GM21576 (cell line): ENCODE data around the gene PRSS36.
"Not testable (repeated sequence)": the region's sequence is repeated elsewhere in the genome, so short reads cannot be mapped to it uniquely, and the experiment has no call there.

Experiments used
- ATAC-seq: cut with Tn5 transposase; IDR thresholded peaks from one replicate; pipeline ENCODE4 v1.9.1; 2021; ENCODE audit warnings: mild to moderate bottlenecking, moderate library complexity; ENCODE audit not compliant: unreplicated experiment

Gene PRSS36

DNA sequence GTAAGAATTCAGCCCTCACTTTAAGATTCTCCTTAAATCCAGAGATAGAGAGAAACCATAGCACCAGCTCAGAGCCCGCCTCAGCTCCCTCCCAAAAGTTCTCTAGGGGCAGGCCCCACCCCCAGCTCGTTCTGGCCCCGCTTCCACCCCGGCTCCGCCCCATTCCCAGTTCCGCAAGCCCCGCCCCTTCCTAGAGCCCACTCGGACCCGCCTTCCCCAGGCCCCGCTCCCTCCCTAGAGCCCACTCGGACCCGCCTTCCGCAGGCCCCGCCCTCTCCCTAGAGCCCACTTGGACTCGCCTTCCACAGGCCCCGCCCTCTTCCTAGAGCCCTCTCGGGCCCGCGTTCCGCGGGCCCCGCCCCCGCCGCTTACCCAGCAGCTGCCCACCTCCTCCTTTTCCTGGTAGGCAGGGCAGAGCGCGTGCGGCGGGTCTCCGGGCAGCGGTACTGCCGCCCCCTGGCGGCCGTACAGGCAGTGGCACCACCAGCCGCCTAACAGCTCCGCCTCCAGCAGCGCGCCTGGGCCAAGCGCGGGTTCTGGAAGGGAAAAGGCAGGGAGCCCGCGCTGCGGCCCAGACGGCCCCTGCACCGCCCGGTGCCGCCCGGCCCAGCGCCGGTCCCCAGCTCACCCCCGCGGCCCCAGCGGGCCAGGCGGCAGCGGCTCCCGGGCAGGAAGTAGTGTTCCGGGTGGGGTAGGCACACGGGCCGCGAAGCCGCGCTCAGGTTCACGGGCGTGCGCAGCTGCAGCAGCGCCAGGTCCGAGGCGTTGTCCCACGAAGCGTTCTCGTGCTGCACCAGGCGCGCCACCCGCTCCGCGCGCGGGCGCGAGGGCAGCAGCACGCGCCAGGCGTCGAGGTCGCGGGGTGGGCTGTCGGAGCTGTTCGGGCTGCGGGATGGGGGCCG lies 7.5 kb downstream of the PRSS36 start:
- ATAC-seq = peak; percentile 81

DNA sequence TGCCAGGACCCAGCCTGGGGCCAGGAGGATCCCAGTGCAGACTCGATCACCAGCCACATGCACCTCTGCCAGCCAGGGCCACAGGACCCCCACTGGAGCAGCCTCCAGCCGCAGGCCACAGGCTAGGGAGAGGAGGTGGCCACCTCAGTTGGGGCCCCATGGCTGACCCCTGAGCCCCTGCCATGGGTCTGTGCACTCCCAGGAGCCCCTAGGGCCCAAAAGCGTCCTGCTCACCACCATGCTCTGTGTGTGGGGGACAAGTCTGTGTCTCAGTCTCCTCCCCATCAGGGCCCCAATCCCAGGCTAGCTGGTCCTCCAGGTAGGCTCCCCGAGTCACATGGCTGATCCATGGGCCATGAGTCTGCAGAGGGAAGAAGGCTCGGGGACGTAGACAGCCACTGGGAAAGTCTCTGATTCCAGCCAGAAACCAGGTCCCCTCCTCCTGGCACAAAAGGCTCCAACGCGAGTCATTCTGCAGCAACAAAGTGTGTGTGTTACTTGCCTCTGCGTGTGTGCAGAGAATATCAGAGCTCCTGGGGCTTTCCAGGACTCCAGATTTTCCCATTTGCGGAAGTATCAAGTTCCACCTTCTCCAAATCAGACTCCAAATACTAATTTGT lies 8.3 kb downstream of the PRSS36 start:
- ATAC-seq = peak; percentile 5

DNA sequence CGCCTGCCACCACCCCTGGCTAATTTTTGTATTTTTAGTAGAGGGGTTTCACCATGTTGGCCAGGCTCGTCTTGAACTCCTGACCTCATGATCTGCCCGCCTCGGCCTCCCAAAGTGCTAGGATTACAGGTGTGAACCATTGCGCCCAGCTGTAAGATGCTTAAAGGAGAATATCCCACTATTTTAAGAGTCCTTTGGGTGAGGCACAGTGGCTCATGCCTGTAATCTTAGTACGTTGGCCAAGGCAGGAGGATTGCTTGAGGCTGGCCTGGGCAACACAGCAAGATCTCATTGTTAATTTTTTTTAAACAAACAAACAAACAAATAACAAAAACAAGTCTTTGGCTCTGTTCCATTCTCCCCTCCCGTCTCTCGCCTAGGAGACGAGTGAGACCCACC lies 8.8 kb downstream of the PRSS36 start:
- ATAC-seq = not testable (repeated sequence)

GRCh38 chr16:31138621-31139578 lies 11.0 kb downstream of the PRSS36 start:
- ATAC-seq = no peak

DNA sequence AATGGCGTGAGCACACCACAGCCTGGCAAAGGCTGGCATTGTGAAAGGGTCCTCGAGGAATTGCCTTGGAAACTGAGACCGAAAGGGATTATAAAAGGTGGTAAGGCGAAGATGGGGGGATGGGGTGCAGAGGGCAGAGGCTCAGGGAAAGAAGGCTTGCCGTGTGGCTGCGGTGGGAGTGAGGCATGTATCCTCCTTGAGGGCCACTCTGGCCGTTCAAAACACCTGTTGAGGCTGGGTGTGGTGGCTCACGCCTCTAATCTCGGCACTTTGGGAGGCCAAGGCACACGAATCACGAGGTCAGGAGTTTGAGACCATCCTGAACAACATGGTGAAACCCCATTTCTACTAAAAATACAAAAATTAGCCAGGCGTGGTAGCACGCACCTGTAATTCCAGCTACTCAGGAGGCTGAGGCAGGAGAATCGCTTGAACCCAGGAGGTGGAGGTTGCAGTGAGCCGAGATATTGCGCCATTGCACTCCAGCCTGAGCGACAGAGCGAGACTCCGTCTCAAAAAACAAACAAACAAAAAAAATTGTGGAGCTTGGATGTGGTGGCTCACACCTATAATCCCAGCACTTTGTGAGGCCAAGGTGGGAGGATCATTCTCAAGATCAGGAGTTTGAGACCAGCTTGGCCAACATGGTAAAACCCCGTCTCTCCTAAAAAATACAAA lies 12.9 kb downstream of the PRSS36 start:
- not testable (repeated sequence) for ATAC-seq

GRCh38 chr16:31136287-31136662 lies 13.6 kb downstream of the PRSS36 start:
- no peak for ATAC-seq

- no peak for ATAC-seq
These were observed 14.2 kb downstream of the PRSS36 start, which contains the start of gene PRSS8 for GRCh38 chr16:31135535-31136286. Gene PRSS8 (minus strand): TSS chr16:31135727. CDS start chr16:31135498, 229 bp downstream.

DNA sequence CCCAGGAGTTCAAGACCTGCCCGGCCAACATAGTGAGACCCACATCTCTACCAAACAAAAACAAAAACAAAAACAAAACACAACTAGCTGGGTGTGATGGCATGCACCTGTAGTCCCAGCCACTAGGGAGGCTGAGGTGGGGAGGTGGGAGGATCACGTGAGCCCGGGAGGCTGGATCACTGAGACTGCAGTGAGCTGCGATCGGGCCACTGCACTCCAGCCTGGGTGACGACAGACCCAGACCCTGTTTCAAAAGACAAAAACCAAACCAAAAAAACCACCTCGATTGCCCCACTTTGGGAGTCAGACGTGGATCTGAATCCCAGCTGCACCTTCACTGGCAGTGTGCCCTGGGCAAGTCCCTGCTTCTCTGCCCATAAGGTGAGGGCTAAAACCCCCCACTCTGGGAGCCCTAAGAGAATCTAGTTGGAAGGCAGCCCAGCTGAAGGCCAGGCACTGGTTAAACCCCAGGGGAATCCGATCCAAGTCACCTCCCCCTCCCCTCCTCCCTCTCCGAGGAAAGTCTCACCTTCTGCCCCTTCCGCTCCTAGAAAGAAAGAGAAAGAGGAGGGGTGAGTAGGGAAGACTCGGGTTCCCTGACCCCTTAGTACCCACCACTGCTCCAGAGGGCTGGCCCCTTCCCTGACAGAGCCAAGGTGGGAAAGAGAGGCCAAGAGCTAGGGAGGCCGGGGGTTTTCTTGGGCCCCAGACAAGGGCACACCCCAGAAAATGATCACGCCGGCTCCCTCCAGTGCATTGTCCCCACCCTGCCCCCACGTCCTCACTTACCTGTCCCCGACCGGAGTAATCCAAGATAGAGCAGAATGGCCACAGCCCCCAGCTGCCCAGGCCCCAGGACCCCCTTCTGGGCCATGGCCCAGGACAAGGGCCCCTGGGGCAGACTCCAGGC lies 15.0 kb downstream of the PRSS36 start:
- no peak for ATAC-seq

DNA sequence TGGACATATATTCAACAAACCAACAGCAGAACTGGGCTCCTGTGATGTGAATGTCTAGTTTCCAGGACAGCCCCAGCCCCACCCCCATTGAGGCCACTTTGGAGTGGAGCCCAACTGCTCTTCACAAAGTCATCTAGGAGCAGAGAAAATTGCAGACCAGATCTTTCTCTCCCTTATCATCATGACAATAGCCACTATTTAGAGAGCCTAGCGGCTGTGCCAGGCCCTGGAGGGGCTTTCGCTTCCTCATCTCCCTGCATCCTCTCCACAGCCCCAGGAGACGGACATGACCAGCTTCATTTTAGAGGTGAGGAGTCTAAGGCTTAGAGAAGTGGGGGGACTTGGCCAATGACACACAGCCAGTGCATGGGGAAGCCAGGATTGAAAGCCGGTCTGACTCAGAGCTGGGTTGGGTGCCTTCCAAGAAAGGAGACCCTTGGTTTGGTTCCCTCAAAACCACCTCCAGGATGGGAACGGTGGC lies 15.7 kb downstream of the PRSS36 start:
- ATAC-seq = no peak

DNA sequence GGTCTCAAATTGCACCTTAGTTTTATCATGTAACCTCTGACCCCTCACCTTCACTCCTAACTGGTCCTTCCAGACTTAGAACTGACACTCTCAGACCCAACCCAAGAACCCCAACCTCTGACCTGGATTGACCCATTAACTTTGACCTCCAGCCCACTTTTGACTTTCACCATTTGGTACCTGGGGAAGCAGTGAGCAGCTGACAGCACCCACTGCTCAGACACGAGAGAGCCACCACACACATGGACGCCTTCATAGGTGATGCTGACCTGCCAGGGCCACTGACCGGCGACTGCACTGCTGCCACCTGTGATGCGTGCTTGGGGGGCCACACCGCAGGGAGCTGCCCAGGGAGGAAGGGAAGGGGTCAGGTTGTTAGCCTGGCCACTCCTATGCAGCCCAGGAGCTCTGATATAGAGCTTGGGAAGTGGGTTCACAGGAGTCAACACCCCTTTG lies 16.8 kb downstream of the PRSS36 start:
- no peak for ATAC-seq

- ATAC-seq = no peak
These were observed 17.4 kb downstream of the PRSS36 start for GRCh38 chr16:31132303-31132979.

DNA sequence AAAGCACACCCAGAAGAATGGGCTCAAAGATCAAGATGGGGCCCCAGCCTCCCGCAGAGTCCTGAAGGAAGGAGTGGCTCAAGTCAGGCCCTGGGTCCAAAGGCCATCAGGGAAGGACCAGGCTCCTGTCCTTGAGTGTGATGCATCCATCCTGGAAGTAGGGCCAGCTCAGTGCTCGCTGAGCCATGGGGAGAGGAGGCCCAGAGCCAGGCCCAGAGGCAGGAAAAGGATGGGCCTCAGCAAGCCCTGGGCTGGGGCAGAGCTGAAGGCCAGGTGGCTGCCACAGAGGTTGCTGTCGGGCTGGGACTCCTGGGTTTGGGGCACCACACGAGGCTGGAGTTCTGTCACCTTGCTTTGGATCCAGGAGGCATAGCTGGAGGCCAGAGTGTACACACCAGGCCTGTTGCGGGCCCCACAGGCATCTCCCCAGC lies 18.0 kb downstream of the PRSS36 start:
- no peak for ATAC-seq

GRCh38 chr16:31131416-31131815 lies 18.4 kb downstream of the PRSS36 start:
- no peak for ATAC-seq

DNA sequence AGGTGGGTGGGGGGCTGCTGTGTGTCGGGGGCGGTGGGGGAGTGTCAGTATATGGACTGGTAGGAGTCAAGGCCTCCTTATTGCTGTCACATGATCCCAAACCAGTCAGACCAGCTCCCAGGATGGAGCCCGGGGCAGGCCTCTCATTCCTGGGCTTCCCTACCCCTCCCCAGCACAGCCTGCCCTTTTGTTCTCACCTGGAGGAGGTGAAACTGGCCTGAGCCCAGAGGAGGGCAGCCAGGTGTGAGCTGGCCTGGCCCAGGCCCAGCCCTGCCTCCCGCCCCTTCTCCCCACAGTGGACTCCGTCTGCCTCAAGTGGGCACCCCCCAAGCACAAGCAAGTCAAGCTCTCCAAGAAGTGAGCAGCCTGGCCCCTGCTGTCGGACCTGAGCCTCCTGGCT lies 19.0 kb downstream of the PRSS36 start:
- ATAC-seq = no peak

- no peak for ATAC-seq
These were observed 19.5 kb downstream of the PRSS36 start for GRCh38 chr16:31130336-31130891.

DNA sequence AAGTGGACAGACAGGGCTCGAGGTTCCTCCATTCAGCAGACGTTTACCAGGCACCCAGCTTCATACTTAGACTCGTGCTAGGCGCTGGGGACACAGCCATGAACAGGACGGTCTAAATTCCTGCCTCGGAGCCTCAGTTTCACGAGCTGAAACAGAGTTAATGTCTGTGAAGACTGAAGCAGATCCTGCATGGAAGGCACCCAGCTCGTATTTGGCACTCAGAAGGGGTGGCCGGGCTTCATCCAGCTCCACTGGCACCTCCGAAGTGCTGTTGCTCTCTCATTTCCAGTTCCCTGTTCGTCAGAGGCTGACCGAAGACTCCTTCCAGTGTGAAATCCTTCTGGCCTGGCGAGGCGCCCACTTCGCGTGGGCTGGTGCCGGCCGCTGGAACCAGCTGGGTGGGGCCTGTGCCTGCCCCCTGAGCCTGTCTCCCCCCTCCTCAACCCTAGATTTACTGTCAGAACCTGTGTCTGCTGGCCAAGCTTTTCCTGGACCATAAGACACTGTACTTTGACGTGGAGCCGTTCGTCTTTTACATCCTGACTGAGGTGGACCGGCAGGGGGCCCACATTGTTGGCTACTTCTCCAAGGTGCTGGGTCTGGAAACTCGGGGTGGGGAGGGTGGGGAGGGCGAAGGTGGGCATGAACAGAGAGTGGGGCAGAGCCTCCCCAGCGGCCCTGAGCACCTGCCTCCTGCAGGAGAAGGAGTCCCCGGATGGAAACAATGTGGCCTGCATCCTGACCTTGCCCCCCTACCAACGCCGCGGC lies 20.1 kb downstream of the PRSS36 start:
- no peak for ATAC-seq
